AG10803 (cell line): ENCODE measurements around the gene PNPLA7.

ENCODE experiments used
- DNase-seq: peaks from one replicate; pipeline ENCODE4 v3.0.0; 2010; ENCODE audit warnings: low read depth
- H3K4me3 ChIP-seq: 2 replicates; pipeline ENCODE4 v1.5.1; 2011; ENCODE audit warnings: mild to moderate bottlenecking, low read length, control low read depth
- TF ChIP-seq, protein P1 (sequence below): conservative IDR thresholded peaks from 2 replicates; pipeline ENCODE4 v1.5.1; 2011; ENCODE audit warnings: mild to moderate bottlenecking, low read length, control low read depth, inconsistent platforms

PNPLA7 gene

GRCh38 chr9:137589441-137590122 is 39.4 kb upstream of the PNPLA7 start:
- DNase-seq = no peak
- peak overlapping the region; percentile 71 for H3K4me3 ChIP-seq
- TF ChIP-seq, protein P1, sequence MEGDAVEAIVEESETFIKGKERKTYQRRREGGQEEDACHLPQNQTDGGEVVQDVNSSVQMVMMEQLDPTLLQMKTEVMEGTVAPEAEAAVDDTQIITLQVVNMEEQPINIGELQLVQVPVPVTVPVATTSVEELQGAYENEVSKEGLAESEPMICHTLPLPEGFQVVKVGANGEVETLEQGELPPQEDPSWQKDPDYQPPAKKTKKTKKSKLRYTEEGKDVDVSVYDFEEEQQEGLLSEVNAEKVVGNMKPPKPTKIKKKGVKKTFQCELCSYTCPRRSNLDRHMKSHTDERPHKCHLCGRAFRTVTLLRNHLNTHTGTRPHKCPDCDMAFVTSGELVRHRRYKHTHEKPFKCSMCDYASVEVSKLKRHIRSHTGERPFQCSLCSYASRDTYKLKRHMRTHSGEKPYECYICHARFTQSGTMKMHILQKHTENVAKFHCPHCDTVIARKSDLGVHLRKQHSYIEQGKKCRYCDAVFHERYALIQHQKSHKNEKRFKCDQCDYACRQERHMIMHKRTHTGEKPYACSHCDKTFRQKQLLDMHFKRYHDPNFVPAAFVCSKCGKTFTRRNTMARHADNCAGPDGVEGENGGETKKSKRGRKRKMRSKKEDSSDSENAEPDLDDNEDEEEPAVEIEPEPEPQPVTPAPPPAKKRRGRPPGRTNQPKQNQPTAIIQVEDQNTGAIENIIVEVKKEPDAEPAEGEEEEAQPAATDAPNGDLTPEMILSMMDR = no peak

DNA sequence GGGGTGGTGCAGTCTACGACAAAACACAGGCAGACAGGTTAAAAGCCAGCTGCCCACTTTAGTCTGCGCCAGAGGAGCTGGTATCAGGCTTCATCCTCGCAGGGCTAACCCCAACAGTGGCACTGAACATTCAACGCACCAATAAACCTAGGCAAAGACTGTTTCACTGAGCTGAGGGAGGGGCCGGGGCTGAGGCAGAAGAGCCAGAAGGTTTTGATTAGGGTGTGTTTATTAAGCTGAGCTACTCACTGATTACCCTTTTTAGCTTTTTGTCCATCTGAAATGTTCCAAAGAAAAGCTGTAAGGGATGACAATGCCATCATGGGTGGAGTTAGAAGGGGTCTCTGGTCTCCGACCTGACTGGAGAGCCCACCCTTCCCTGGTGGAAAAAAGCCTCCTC is 38.7 kb upstream of the PNPLA7 start:
- DNase-seq = no peak
- peak overlapping the region; percentile 71 for H3K4me3 ChIP-seq
- TF ChIP-seq, protein P1 = no peak

DNA sequence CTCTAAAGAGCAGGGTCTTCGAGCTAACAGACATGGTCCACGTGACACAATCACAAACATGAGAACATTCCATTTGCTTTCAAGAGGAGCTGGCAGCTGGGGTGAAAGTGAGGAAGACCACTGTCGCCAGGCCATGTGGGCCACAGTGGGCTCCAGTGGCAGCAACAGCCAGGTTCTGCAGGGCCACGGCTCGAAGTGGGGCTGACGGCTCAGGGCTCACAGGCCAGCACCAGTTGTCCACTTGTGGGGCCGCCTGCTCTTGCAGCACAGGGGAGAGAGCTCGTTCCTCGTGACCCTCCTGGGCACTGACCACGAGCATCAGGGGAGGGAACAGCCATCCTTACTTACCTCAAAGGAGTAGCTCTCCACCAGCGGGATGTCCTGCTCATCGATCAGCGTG is 38.1 kb upstream of the PNPLA7 start:
- DNase-seq = no peak
- H3K4me3 ChIP-seq = no peak overlapping the region
- TF ChIP-seq, protein P1 = no peak

GRCh38 chr9:137586854-137587253 is 36.7 kb upstream of the PNPLA7 start:
- no peak overlapping the region for H3K4me3 ChIP-seq
- no peak for DNase-seq
- TF ChIP-seq, protein P1 = no peak

DNA sequence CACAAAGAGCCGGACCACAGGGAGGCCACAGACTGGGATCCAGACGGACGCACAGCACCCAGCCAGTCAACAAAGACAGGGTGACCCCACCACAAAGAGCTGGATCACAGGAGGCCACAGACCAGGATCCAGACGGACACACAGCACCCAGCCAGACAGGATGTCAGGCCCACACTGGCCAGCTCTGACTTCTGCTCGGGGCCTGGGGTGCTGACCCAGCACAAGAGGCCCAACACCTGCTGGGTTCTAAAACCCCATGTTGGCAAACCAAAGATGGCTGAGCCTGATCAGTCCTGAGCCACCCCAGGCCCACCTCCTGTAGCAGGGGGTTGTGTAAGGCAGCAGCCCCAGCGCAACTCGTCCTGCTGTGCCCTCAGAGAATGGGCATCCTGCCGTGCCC is 33.8 kb upstream of the PNPLA7 start:
- no peak for DNase-seq
- TF ChIP-seq, protein P1 = no peak

DNA sequence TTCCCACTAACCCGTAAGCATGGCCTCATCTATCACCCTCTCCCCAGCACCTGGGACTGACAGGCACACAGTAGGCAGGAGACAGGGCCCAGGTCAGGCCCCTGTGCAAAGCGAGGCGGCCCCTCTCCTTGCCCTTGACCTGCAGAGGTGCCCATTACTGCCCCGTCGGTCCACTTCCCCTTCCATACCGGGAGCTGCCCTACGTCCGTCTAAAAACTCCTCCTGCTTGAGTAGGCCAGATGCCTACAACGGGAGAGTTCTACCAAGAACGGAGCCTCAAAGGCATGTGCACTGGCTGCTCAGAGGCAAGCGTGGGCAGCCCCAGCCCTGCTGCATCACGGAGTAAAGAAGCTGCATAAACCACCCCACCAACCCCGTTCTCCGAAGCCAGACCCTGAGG is 33.1 kb upstream of the PNPLA7 start:
- DNase-seq = no peak
- H3K4me3 ChIP-seq = no peak overlapping the region
- TF ChIP-seq, protein P1 = no peak

More for the DNA sequence above, 33.8 kb upstream of the PNPLA7 start:
- H3K4me3 ChIP-seq = no peak overlapping the region

GRCh38 chr9:137582286-137582860 is 32.2 kb upstream of the PNPLA7 start:
- TF ChIP-seq, protein P1 = peak; percentile 22; the same call in 1 of the 2 replicates
- H3K4me3 ChIP-seq = no peak overlapping the region
- DNase-seq = no peak
